HG03520 (cell line): Measurements from ENCODE around the gene LIX1L.
A peak's percentile ranks its signal among the peaks of the same experiment; 100 is the strongest.
"Not testable (repeated sequence)": the region's sequence is repeated elsewhere in the genome, so short reads cannot be mapped to it uniquely, and the experiment has no call there.

Experiments used
- ATAC-seq: cut with Tn5 transposase; IDR thresholded peaks from one replicate; pipeline ENCODE4 v1.9.1; 2021; ENCODE audit warnings: mild to moderate bottlenecking, moderate library complexity; ENCODE audit not compliant: unreplicated experiment

Gene LIX1L

DNA sequence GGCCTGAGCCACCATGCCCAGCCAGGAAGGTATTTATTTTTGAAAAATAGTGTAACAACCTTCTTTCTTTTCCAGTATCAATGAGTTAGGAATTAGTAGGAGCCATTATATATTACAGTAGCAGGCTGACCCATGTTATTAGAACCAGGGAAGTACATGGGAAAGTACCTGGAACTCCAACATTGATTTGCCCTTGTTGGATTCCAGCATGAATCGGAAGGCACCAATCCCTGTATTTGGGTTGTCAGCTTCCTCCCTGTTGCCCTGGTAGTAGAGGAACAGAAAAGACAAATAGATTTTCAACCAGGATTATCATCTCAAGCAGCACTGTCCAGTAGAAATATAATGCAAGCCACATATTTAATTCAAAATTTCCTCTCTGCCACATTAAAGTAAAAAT is 20.4 kb downstream of the LIX1L start:
- ATAC-seq: no peak

DNA sequence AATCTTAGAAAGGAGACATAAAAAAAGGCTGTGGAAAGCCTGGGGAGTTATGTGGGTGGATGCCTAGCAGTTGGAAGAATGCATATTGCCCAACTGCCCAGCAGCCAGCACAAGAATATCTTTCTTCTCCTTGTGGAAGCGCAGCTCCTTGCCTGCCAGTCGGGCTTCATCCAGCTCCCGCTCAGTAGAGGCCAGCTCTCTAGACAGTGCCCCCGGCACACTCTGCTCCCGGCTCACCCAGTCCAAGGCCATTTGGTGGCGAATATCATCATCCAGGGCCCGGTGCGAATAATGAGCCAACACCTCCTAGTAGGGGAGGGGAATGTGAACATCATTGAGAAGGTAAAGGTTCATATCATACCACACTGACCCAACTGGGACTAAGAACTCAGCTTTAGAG is 21.6 kb downstream of the LIX1L start:
- ATAC-seq: no peak

DNA sequence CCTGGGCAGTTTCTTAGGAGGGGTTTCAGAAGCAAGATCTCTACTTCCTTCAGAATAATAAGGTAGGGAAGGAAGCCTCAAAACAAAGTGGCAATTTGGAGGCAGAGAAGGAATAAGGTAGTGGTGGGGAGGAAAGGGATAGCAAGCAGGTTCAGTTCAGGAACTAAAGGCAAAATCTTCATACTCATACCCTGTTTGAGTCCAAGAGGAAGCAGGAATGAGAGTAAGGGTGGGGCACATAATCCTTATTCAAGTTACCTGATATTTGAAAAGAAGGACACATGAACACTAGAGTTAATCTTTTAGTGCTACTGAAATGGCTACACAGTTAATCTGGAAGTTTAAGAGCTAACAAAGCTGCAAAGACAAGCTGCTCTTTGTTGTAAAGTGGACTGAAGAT is 22.1 kb downstream of the LIX1L start:
- no peak for ATAC-seq

DNA sequence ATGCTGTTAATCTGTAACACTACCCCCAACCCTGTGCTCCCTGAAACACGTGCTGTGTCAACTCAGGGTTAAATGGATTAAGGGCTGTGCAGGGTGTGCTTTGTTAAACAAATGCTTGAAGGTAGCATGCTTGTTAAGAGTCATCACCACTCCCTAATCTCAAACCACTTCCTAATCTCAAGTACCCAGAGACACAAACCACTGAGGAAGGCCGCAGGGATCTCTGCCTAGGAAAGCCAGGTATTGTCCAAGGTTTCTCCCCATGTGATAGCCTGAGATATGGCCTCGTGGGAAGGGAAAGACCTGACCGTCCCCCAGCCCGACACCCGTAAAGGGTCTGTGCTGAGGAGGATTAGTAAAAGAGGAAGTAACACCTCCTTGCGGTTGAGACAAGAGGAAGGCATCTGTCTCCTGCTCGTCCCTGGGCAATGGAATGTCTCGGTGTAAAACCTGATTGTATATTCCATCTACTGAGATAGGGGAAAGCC is 25.3 kb downstream of the LIX1L start:
- not testable (repeated sequence) for ATAC-seq

DNA sequence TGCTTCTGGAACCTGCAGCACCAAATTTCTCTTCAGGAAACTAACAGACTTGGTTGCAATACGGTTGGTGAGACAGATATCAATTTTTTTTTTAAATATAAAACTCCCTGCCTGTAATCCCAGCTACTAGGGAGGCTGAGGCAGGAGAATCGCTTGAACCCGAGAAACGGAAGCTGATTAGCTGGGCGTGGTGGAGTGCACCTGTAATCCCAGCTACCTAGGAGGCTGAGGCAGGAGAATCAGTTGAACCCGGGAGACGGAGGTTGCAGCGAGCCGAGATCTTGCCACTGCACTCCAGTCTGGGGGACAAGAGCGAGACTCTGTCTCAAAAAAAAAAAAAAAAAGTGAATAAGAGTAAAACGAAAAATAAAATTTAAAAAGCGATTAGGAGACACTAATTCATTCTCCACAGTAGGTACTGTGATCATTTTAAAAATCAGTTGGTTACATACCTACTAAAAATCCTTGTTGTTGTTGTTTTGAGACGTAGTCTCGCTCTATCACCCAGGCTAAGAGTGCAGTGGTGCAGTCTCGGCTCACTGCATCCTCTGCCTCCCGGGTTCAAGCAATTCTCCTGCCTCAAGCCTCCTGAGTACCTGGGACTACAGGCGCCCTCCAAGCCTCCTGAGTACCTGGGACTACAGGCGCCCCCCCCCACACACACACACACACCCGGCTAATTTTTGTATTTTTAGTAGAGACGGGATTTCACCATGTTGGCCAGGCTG is 29.7 kb downstream of the LIX1L start:
- no peak for ATAC-seq

DNA sequence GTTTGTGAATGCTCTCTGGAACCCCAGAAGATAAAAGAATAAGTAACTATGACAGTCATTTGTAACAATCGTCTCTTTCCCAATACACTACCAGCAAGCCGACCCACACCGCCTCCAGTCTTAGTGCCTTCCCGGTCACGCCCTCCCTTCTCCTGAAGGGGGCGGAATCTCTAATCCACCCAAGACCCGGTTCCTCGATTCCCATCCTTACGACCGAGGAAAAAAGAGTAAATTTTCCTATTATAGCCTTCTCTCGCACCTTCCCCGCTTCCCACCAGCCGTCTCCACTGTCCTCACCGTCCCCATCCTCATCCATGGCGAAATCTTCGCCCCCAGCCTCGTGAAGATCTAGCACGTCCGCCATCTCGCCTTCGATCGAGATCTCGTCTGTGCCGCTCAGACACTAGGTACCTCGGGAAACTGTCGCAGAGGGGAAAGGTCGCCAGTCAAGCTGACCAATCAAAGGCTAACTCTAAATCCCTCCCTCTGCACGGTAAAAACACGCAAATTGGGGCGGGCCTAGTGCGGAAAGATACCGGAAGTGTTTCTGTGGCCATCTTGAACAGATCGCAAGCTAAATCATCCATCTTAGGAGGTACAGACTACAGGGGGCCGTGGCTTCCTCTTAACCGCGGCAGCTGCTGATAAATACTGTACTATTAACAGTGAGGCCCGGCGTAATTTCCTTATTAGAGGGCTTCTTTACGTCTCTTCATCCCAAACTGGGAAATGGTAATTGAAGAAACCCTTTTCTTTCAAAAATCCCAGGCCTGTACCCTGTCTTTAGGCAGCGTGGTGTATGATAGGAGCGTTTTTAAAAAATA is 30.5 kb downstream of the LIX1L start, which contains the start of gene RBM8A:
TSS of gene RBM8A (minus strand) at position 422 of the 824 bp plus-strand sequence. CDS start at position 364, 58 bp downstream.
- ATAC-seq: peak; percentile 96

DNA sequence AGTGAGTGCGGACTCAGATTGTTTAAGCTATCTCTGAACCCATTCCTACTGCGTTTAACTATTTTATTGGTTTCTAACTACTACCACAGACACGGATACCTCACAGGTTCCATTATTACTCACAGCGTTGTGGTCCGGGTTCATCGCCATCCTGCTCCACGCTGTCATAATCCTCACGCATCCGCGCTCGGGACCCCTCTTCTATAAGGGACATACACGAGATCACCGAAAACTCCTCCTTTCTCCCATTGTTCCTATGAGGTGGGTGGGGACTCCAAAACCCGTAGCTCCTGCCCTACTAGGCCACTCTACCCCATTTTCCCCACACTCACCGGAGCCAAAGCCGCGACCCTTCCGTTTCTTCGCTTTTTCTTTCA is 31.1 kb downstream of the LIX1L start:
- peak; percentile 3 for ATAC-seq

DNA sequence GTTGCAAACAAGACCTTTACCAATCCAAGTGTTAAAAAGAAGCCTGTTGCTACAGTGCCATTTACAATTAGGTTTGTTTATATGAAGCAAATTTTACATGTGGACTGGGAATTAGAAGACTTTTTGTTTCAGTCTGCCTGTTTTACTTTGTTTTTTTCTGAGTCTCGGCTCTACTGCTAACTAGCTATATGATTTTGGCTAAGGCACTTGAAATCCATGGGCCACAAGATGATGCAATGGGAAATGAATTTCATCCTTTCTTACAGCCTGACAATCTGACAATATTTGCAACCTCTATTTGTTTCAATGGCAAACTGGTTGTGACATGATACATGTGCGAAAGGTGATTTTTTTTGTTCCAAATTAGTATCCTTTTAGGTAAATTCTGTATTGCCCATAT is 35.6 kb downstream of the LIX1L start:
- no peak for ATAC-seq

DNA sequence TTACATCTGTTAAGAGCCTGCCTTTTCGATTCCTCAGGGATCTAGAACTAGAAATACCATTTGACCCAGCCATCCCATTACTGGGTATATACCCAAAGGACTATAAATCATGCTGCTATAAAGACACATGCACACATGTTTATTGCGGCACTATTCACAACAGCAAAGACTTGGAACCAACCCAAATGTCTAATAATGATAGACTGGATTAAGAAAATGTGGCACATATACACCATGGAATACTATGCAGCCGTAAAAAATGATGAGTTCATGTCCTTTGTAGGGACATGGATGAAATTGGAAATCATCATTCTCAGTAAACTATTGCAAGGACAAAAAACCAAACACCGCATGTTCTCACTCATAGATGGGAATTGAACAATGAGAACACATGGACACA is 37.5 kb downstream of the LIX1L start:
- ATAC-seq: not testable (repeated sequence)

DNA sequence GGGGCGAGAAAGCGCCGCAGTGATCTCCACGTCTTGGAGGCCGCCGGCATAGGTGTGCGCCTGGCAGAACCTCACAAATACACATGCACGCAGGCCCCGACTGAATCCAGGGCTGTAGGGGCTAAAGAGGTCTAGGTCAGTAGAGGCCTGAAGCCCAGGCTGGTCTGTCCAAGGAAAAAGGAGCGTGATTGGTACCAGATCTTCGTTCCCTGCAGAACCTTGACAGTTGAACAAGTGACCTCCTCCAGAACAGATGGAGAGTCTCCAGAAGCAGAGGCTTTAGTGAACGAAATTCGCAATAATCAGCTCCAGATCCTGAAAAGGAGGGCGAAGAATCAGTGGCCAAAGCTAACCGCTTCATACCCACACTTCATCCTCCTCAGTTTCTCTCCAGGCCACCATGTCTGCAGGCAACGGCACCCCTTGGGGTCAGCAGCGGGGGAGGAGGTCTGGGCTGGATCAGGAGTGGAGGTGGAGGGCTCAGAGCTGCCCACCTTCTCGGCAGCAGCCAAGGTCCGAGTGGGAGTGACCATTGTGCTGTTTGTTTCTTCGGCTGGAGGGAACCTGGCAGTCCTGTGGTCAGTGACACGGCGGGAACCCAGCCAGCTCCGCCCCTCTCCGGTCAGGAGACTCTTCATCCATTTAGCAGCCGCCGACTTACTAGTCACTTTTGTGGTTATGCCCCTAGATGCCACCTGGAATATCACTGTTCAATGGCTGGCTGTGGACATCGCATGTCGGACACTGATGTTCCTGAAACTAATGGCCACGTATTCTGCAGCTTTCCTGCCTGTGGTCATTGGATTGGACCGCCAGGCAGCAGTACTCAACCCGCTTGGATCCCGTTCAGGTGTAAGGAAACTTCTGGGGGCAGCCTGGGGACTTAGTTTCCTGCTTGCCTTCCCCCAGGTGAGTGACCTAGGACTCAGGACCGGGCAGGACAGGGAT is 38.6 kb downstream of the LIX1L start:
- ATAC-seq: no peak

DNA sequence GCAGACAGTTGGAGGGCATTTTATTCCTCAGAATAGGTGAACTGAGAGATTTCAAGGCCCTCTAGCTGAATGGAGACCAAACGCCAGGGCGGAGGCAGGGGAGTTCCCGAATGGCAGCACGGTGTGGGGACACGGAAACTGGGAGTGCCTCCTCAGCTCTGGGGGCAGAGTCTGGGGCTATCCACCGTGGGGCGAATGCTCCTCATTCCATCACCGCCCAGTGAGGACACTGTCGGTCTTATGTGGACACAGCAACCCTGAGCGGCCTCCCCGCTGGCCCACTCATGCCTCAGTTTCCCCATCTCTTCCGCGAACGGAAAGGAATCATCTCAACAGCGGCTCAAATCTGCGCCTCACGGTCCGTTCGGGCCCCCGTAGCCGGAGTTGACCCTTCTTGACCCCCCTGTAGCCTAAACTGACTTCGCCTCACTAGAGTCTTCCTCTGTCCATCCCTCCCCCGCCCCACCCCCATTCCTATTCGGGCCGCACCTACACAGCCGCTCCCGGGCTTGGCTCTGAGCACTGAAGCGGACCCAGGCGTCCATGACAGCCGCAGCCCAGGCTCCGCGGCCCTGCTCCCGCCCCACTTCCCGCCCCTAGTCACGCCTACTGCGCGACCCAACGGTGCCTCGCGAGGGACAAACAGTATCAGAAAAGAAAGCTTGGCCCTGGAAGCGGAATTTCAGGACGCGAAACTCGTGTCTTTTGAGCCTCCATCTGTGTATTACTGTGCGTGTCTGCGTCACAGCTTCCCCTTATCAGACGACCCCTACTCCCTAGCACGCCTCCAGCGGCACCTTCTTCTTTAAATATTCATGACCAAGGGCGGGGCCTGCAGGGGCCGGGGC is 39.4 kb downstream of the LIX1L start, which contains the start of gene PEX11B:
TSS of gene PEX11B (minus strand) at position 574 of the 848 bp plus-strand sequence. CDS start at position 545, 29 bp downstream.
- ATAC-seq: peak; percentile 71

DNA sequence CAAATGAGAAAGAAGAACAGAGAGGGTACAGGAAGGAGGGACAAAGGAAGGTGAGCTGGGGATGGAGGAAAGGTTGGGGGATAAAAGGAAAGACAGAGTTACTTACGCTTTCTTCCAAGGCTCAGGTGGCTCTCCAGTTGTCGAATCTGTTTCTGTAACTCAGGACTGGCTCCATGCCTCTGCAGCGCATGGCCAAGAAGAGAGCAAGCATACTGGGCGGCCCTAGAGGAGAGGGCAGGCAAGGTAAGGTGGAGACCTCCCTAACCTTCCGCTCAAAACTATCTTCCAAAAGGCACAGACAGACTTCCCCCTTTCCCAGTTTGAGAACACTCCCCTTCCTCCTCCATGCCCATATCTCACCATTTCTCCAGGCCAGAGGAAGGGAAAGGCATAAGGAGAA is 40.2 kb downstream of the LIX1L start:
- no peak for ATAC-seq

DNA sequence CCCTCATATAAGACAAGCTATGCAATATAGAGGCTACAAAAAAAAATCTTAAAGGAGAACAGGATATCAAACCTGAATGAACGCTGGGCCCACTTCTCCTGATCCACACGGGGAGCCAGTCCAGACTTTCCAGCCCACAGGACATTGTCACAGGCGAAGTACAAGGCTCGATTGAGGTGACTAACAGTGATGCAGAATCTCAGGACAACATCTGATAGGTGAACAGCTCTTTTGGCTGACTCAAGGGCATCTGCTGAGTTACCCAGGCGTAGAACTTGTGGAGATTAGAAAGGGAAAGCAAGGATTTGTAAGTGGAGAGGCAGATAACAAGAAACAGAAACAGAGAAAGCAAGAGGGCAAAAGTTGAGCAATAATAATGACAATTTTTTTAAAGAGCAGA is 41.1 kb downstream of the LIX1L start:
- no peak for ATAC-seq

DNA sequence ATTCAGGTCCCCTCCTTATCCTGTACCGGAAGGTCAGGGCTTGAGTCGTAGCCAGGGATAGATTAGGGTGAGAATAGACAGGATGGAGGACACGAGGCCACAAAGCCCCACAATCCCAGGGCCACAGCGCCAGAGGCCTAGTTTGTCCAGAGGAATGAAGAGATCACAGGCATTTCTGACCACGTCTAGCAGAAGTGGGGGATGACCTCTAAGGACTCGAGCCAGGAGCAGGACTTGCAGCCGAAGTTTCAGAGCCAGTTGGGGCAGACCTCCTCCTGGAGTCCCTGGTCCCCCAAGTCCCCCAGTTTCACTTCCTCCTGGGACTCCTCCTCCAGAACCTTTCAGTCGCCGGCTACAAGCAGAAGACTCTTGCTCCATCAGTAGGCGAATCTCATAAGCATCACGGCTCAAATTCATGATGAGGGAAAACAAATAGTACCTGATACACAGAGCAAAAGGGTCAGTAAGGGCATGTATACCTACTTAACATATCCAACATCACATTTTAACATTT is 45.6 kb downstream of the LIX1L start:
- no peak for ATAC-seq

DNA sequence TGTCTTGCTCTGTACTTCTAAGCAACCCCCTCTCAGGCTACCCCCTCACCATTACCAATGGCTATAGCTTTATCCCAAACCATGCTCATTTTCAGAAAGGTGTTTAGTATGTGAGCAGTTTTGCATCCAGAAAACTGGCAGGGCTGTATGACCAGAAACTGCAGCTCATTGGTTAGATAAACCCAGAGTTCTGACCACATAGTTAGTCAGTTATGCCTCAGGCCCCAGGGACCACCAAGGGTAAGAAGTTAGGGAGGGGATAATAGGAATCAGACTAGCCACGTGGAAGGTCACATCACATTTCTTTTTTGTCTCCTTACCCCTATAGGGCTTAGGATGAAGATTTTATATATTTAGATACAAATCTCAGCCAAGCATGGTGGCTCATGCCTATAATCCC is 49.2 kb downstream of the LIX1L start:
- ATAC-seq: no peak

DNA sequence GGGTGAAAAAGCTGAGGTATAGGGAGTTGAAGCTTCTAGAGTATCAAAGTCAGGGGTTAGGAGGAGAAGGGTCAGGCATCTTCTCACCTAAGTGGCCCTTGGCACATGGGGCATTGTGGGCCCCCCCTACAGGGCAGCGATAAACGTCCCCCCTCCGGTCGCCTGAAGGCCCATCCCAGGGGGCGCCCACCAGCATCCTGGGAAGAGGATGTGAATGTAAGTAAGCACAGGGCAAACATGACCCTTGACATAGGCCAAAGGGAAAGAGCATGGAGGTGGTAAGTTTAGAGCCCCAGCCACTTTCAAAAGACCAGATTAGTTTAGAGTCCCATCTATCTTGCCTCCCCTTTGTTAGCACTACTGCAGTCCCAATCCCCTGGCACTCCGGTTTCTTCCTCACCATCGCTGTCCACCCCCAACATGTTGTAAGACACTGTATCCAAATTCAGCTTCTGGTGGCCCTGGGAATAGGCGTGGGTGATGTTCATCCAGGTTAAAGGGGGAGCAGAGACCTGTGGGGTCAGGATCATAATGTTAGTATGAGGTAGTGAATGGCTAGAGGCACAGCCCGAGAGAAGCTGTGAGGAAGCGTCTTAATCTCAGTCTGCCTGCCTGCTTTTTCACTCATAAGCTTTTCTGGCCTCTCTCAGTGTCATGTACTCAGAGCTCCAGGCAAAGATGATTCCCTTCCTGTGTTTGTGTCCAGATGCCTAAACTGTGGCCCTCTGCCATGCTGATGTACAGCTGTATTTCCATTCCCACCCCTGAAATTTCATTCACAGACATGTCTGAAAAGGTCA is 50.7 kb downstream of the LIX1L start:
- ATAC-seq: no peak

DNA sequence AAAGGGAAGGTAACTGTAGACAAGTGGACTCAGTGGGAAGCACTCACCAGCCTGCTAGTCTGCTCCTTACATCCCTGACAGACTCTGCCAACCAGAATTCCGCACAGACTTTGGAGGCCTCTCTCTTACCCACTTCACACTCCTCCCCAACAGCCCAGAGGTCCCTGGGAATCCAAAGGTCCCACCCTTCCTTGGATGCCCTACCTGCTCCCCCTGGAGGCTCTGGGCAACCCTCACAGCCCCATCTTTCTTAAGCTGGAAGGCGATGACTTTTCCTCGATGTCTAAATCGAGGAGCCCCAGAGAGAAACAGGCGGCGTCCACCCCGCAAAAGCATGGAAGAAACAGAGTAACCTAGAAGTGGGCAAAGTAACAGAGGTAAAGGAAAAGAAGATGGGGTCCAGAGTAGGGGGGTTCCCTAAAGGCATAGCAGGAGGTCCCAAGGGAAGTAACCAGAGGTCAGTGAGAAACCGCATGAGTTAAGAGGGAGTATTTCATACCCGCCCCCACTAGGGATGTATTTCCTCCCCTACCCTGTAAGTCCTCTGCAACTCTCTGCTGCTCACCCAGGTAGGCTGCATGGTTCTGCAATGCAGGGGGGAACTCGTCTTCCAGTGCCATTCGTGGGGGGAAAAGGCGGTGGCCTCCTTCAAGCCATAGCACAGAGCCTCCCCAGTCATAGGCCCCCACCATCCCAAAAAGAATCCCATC is 56.4 kb downstream of the LIX1L start:
- no peak for ATAC-seq

DNA sequence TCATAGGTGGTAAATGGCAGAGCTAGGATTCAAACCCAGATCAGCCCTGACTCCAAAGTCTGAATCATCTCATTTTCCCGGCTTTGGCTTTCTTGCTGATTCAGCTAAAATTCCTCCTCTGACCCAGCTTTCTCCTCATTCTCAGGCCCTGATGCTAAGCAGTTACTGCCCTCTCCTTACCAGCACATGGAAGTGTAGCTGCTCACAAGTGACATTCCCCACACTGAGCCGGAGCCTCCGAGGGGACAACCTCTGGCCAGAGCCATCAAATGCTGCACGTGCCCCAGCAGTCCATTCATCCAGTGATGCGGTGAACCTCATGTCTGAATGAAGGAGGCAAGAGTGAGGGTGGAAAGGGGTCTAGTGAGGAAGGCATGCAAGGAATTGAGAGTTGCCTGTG is 59.1 kb downstream of the LIX1L start:
- no peak for ATAC-seq
